ENCODE results near the gene RABGAP1L. TPM values are rescaled to one million over a fixed set of nuclear protein-coding genes. Genes with fewer than 3 reads are reported as not detected.

RABGAP1L gene
- total RNA-seq, 1 donor from 2014 or later = 80.6 TPM

DNA sequence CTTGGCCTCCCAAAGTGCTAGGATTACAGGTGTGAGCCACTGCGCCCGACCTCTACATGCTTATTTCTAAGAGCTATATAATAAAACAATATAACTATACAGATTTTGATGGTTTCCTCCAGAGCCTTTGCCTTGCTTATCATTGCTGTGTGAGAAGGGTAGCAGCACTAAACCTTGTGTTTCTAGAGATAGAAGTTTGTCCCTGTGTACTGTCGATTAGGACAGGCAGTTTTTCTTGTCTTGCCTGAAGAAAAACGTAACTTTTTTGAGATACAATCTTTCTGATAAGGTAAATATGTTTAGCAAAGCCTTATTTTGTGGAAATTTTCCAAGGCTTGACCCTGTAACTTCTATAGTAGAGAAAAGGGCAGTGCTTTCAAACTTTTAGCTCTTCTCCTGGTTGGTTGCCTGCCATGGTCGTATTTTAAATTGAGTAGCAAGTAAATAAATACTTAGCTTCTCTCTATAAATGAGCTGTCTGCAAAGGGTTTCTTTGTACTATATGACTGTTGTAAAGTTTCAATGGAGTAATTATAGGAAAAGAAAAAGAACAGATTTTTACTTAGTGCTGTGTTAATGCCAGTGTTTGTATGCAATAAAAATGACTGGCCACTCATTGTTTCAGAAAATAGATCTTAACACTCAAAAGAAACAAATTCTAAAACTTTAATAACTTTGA lies 754.0 kb downstream of the RABGAP1L start:
- DNase-seq (no peak), ATAC-seq (no peak)
- Histone ChIP-seq H3K4me1 (no peaks in the 10 kb centered on the region), H3K27ac (no peak overlapping the region), H3K4me3 (no peak overlapping the region), H3K9me3 (no peaks in the 10 kb centered on the region), H3K27me3 (no peaks in the 10 kb centered on the region), H3K36me3 (no peaks in the 10 kb centered on the region)
- TF ChIP-seq, protein P1, sequence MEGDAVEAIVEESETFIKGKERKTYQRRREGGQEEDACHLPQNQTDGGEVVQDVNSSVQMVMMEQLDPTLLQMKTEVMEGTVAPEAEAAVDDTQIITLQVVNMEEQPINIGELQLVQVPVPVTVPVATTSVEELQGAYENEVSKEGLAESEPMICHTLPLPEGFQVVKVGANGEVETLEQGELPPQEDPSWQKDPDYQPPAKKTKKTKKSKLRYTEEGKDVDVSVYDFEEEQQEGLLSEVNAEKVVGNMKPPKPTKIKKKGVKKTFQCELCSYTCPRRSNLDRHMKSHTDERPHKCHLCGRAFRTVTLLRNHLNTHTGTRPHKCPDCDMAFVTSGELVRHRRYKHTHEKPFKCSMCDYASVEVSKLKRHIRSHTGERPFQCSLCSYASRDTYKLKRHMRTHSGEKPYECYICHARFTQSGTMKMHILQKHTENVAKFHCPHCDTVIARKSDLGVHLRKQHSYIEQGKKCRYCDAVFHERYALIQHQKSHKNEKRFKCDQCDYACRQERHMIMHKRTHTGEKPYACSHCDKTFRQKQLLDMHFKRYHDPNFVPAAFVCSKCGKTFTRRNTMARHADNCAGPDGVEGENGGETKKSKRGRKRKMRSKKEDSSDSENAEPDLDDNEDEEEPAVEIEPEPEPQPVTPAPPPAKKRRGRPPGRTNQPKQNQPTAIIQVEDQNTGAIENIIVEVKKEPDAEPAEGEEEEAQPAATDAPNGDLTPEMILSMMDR (IDR thresholded peaks at IDR 0.05) = no peak
- intact Hi-C loops (cut with DNase I) = no loop called here

DNA sequence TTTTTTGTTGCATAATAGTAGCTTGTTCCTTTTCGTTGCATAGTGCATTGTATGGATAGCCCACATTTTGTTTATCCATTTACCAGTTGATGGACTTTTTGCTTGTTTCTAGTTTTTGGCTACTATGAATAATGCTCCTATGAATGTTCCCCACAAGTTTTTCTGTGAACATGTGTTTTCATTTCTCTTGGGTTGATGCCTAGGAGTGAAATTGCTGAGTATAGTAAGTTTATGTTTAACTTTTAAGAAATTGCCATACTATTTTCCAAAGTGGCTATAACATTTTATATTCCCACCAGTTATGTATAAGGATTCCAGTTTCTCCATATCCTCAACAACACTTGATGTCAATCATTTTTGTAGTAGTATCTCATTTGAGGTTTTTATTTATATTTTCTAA lies 755.7 kb downstream of the RABGAP1L start:
- Histone ChIP-seq H3K36me3 (no peaks in the 10 kb centered on the region), H3K4me3 (no peak overlapping the region), H3K27me3 (no peaks in the 10 kb centered on the region), H3K4me1 (no peaks in the 10 kb centered on the region), H3K9me3 (no peaks in the 10 kb centered on the region), H3K27ac (no peak overlapping the region)
- DNase-seq (no peak), ATAC-seq (no peak)
- intact Hi-C loops (cut with DNase I) = no loop called here
- TF ChIP-seq, protein P1 (IDR thresholded peaks at IDR 0.05) = no peak

DNA sequence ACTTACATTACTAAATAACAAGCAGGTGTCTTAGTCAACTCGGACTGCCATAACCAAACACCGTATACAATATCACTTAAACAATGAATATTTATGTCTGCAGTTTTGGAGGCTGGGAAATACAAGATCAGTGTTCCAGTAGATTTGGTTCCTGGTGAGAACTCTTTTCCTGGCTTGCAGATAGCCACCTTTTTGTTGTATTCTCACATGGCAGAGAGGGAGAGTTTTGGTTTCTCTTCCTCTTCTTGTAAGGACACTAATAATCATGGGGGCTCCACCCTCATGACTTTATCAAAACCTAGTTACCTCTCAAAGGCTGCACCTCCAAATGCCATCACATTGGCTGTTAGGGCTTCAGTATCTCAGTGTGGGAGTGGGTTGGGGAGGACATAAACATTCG lies 757.5 kb downstream of the RABGAP1L start:
- Histone ChIP-seq H3K27ac (no peak overlapping the region), H3K27me3 (no peaks in the 10 kb centered on the region), H3K4me1 (no peaks in the 10 kb centered on the region), H3K9me3 (no peaks in the 10 kb centered on the region), H3K4me3 (no peak overlapping the region), H3K36me3 (no peaks in the 10 kb centered on the region)
- TF ChIP-seq, protein P1 (IDR thresholded peaks at IDR 0.05) = no peak
- intact Hi-C loops (cut with DNase I) = no loop called here
- ATAC-seq (no peak), DNase-seq (no peak)

DNA sequence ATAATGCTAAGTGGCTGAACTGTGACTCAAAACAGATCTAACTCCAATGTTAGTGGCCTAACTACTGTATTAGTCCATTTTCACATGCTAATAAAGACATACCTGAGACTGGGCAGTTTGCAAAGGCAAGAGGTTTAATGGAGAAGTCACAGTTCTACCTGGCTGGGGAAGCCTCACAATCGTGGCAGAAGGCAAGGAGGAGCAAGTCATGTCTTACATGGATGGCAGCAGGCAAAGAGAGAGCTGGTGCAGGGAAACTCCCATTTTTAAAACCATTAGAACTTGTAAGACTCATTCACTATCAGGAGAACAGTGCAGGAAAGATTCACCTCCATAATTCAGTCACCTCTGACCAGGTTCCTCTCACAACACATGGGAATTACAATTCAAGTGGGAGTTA lies 760.8 kb downstream of the RABGAP1L start:
- Histone ChIP-seq H3K27me3 (no peaks in the 10 kb centered on the region), H3K27ac (no peak overlapping the region), H3K9me3 (no peaks in the 10 kb centered on the region), H3K4me1 (no peaks in the 10 kb centered on the region), H3K36me3 (no peaks in the 10 kb centered on the region), H3K4me3 (no peak overlapping the region)
- intact Hi-C loops (cut with DNase I) = no loop called here
- TF ChIP-seq, protein P1 (IDR thresholded peaks at IDR 0.05) = no peak
- DNase-seq = no peak
- no peak for ATAC-seq

DNA sequence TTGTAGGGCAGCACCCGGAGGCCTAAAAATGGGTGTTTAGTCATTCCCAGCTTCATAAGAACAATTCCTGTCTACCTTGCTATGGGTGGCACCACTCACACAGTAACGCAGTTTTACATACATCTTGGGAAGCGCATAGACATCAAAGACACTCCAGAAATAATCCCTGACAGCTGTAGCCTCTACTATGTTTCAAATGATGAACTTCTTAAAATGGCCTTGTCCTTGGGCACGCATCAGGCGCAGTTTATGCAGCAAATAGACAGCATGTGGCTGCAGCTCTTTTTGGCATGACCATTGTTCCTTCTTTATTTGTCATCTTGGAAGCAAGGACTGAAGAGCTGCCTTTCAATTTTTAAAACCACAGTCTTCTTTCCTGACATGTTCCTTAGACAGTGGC lies 762.8 kb downstream of the RABGAP1L start:
- DNase-seq (no peak), ATAC-seq (no peak)
- no peaks in the 10 kb centered on the region for H3K27me3 ChIP-seq
- H3K4me1 ChIP-seq = no peaks in the 10 kb centered on the region
- no peak overlapping the region for H3K27ac ChIP-seq
- H3K9me3 ChIP-seq = no peaks in the 10 kb centered on the region
- TF ChIP-seq, protein P1 (IDR thresholded peaks at IDR 0.05) = no peak
- no peak overlapping the region for H3K4me3 ChIP-seq
- H3K36me3 ChIP-seq = no peaks in the 10 kb centered on the region
- intact Hi-C loops (cut with DNase I) = no loop called here

DNA sequence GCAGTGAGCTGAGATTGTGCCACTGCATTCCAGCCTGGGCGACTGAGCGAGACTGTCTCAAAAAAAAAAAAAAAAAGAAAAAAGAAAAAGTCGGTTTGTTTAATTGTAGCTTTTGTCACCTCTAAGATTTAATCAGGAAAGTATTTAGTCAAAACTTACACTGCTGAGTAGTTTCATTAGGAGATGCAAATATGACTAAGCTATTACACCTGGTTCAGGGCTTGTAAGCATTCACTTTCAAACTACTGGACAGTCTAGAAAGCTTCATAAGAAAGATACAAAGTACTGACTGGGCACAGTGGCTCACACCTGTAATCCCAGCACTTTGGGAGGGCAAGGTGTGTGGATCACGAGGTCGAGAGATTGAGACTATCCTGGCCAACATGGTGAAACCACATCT lies 764.5 kb downstream of the RABGAP1L start:
- Histone ChIP-seq H3K27ac (no peak overlapping the region), H3K36me3 (no peaks in the 10 kb centered on the region), H3K4me3 (no peak overlapping the region), H3K27me3 (no peaks in the 10 kb centered on the region), H3K9me3 (no peaks in the 10 kb centered on the region), H3K4me1 (no peaks in the 10 kb centered on the region)
- DNase-seq (no peak), ATAC-seq (no peak)
- intact Hi-C loops (cut with DNase I) = no loop called here
- TF ChIP-seq, protein P1 (IDR thresholded peaks at IDR 0.05) = no peak
